PFSK-1 (cell line): Measurements from ENCODE around the gene SRPRB.

ENCODE experiments used
- POLR2AphosphoS5 ChIP-seq: IDR thresholded peaks from 2 replicates; pipeline ENCODE4 v1.6.1; 2012; ENCODE audit warnings: low read depth, mild to moderate bottlenecking, control low read depth, low read length, moderate library complexity
- REST ChIP-seq, 2 experiments: IDR thresholded peaks; 2 replicates each; pipeline versions ENCODE4 v1.6.1 to v1.8.0; 2011 to 2012; ENCODE audit warnings: low read depth in 2 of 2, low read length in 2 of 2, control low read depth in 1 of 2, inconsistent platforms in 1 of 2, mild to moderate bottlenecking in 1 of 2, moderate library complexity in 1 of 2; ENCODE audit not compliant: insufficient read depth in 1 of 2
- TAF1 ChIP-seq: IDR thresholded peaks from 2 replicates; pipeline ENCODE4 v1.6.1; 2012; ENCODE audit warnings: low read length, control low read depth, borderline replicate concordance; ENCODE audit not compliant: insufficient read depth

- TF ChIP-seq POLR2AphosphoS5 (peak; percentile 75), REST (IDR thresholded peaks at IDR 0.05; ENCODE audit: insufficient read depth in 1 of 2, low read depth in 2 of 2, low read length in 2 of 2) (no peak), TAF1 (no peak)
These were observed at the start of gene SRPRB for GRCh38 chr3:133805702-133806475.
